GM18520 (cell line): ENCODE measurements around the gene JADE2.

Experiments
- ATAC-seq: cut with Tn5 transposase; IDR thresholded peaks from one replicate; pipeline ENCODE4 v1.9.1; 2021; ENCODE audit not compliant: unreplicated experiment

JADE2 gene

GRCh38 chr5:134568337-134568700 lies 42.8 kb downstream of the JADE2 start:
- ATAC-seq, result no peak

- no peak for ATAC-seq
Measured at GRCh38 chr5:134568761-134569695, 43.6 kb downstream of the JADE2 start.

- no peak for ATAC-seq
Measured at GRCh38 chr5:134569758-134570364, 44.4 kb downstream of the JADE2 start.

- no peak for ATAC-seq
Measured at GRCh38 chr5:134570365-134570758, 44.9 kb downstream of the JADE2 start.

GRCh38 chr5:134570886-134571285 lies 45.4 kb downstream of the JADE2 start:
- no peak for ATAC-seq

- no peak for ATAC-seq
Measured at GRCh38 chr5:134571693-134572405, 46.4 kb downstream of the JADE2 start.

GRCh38 chr5:134572811-134573210 lies 47.3 kb downstream of the JADE2 start:
- ATAC-seq, result no peak

- no peak for ATAC-seq
Measured at GRCh38 chr5:134574521-134574920, 49.1 kb downstream of the JADE2 start.

- ATAC-seq, result no peak
Measured at GRCh38 chr5:134575316-134575715, 49.8 kb downstream of the JADE2 start.

GRCh38 chr5:134576386-134577021 lies 51.0 kb downstream of the JADE2 start:
- no peak for ATAC-seq

- no peak for ATAC-seq
Measured at GRCh38 chr5:134577022-134577795, 51.7 kb downstream of the JADE2 start.

GRCh38 chr5:134577796-134578577 lies 52.5 kb downstream of the JADE2 start:
- ATAC-seq, result no peak

GRCh38 chr5:134578578-134579283 lies 53.3 kb downstream of the JADE2 start:
- no peak for ATAC-seq

GRCh38 chr5:134579284-134579771 lies 53.9 kb downstream of the JADE2 start:
- no peak for ATAC-seq

- ATAC-seq, result no peak
Measured at GRCh38 chr5:134580001-134580460, 54.6 kb downstream of the JADE2 start.

GRCh38 chr5:134581241-134581981 lies 55.9 kb downstream of the JADE2 start:
- ATAC-seq, result no peak

GRCh38 chr5:134582281-134582680 lies 56.8 kb downstream of the JADE2 start:
- no peak for ATAC-seq

- no peak for ATAC-seq
Measured at GRCh38 chr5:134582941-134583340, 57.5 kb downstream of the JADE2 start.
